ENCODE measurements around the gene ASGR1. TPM values are rescaled to one million over a fixed set of nuclear protein-coding genes. Genes with fewer than 3 reads are reported as not detected.

Gene ASGR1
- total RNA-seq, 2 experiments from 2014 or later: 1.1 to 1.2 TPM

- intact Hi-C loops (cut with micrococcal nuclease; ENCODE audit: unreplicated experiment): no loop called here
- Histone ChIP-seq H3K4me2 (ENCODE audit: low read length) (no peak overlapping the region), H3K36me3 (ENCODE audit: insufficient read depth, low read length) (peaks cover 95% of the 10 kb centered on the region), H3K9me3 (ENCODE audit: low read length) (no peaks in the 10 kb centered on the region), H2AFZ (ENCODE audit: low read length) (no peak overlapping the region), H4K20me1 (ENCODE audit: insufficient read depth, low read length) (peaks cover 4% of the 10 kb centered on the region), H3K4me3 (ENCODE audit: low read depth, low read length, poor library complexity, severe bottlenecking) (no peak overlapping the region), H3K4me1 (ENCODE audit: insufficient read depth, low read length, poor library complexity, severe bottlenecking) (peaks cover 3% of the 10 kb centered on the region), H3K79me2 (ENCODE audit: insufficient read depth, low read depth, low read length) (peaks cover 17% of the 10 kb centered on the region), H3K27ac (ENCODE audit: low read depth, low read length, poor library complexity, severe bottlenecking) (no peak overlapping the region), H3K9me2 (ENCODE audit: insufficient read depth, low read length) (no peaks in the 10 kb centered on the region)
- no TSS peak for BruUV-seq (replicated peaks)
- DNase-seq (ENCODE audit: low spot score): no peak
- TF ChIP-seq EZH2phosphoT487 (IDR thresholded peaks at IDR 0.05; ENCODE audit: borderline replicate concordance, low read depth, low read length): no peak
- no peak for TF ChIP-seq CTCF (conservative IDR thresholded peaks at IDR 0.05; ENCODE audit: low read length)
- CTCF ChIA-PET (ENCODE audit: unreplicated experiment): no interaction called here
- POLR2A ChIA-PET: no interaction called here
Observed at GRCh38 chr17:7226721-7227710, 47.8 kb upstream of the ASGR1 start.

GRCh38 chr17:7225711-7226331 is 46.7 kb upstream of the ASGR1 start:
- H3K79me2 ChIP-seq (ENCODE audit: insufficient read depth, low read depth, low read length): peaks cover 5% of the 10 kb centered on the region; the same call in 1 of the 2 replicates
- DNase-seq (ENCODE audit: low spot score): no peak
- H3K4me2 ChIP-seq (ENCODE audit: low read length): no peak overlapping the region
- TF ChIP-seq EZH2phosphoT487 (IDR thresholded peaks at IDR 0.05; ENCODE audit: borderline replicate concordance, low read depth, low read length): no peak
- TF ChIP-seq CTCF (conservative IDR thresholded peaks at IDR 0.05; ENCODE audit: low read length): no peak
- ChIA-PET CTCF (ENCODE audit: unreplicated experiment) (no interaction called here), POLR2A (no interaction called here)
- peaks cover 98% of the 10 kb centered on the region for H3K36me3 ChIP-seq (ENCODE audit: insufficient read depth, low read length)
- no TSS peak for BruUV-seq (replicated peaks)
- H3K9me2 ChIP-seq (ENCODE audit: insufficient read depth, low read length): no peaks in the 10 kb centered on the region
- H3K27ac ChIP-seq (ENCODE audit: low read depth, low read length, poor library complexity, severe bottlenecking): no peak overlapping the region
- H3K4me3 ChIP-seq (ENCODE audit: low read depth, low read length, poor library complexity, severe bottlenecking): no peak overlapping the region
- intact Hi-C loops (cut with micrococcal nuclease; ENCODE audit: unreplicated experiment): no loop called here
- H3K4me1 ChIP-seq (ENCODE audit: insufficient read depth, low read length, poor library complexity, severe bottlenecking): peaks cover 5% of the 10 kb centered on the region
- no peaks in the 10 kb centered on the region for H3K9me3 ChIP-seq (ENCODE audit: low read length)
- no peaks in the 10 kb centered on the region for H4K20me1 ChIP-seq (ENCODE audit: insufficient read depth, low read length)
- H2AFZ ChIP-seq (ENCODE audit: low read length): no peak overlapping the region

Measured in OCI-LY7 (cell line).